ENCODE measurements around the gene LMTK2.

LMTK2 gene

GRCh38 chr7:98137134-98137825 is 30.6 kb downstream of the LMTK2 start:
- no peak for DNase-seq (ENCODE audit: low read depth, low spot score)

DNA sequence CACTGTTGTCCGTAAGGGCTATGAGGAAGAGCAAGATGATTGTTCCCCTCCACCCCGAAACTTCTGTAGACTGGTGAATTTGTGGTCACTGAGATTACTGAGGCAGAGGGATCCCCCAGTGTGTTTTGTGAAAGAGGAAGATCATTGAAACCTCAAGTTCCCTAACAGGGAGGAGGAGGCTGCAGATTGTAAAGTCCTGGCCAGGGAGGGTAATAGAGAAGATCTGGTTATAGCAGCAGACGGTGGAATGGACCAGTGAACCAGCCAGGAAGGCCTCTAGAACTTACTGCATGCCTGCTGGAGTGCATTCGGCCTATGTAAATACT is 31.1 kb downstream of the LMTK2 start:
- DNase-seq (ENCODE audit: low read depth, low spot score), result no peak

DNA sequence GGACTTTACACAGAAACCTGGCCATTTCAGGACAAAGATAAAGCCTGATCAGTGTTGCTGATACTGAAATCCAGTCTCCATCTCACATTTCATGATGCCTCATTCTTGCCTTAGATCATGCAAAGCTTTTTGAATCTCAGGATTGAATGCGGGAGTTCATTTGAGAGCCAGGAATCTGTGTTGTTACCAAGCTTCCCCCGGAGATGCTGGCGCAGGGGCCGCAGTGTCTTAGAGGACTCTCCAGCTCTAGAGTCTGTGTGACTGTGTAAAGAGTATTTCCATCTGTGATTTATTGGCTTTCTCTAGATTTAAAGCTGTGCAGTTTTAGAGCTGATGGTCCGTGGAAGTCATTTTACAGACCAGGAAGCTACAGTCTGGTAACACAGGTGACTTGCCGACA is 32.0 kb downstream of the LMTK2 start:
- no peak for DNase-seq (ENCODE audit: low read depth, low spot score)

- DNase-seq (ENCODE audit: low read depth, low spot score), result no peak
These were observed 36.0 kb downstream of the LMTK2 start for GRCh38 chr7:98142658-98143057.

GRCh38 chr7:98148607-98149006 is 41.9 kb downstream of the LMTK2 start:
- no peak for DNase-seq (ENCODE audit: low read depth, low spot score)

DNA sequence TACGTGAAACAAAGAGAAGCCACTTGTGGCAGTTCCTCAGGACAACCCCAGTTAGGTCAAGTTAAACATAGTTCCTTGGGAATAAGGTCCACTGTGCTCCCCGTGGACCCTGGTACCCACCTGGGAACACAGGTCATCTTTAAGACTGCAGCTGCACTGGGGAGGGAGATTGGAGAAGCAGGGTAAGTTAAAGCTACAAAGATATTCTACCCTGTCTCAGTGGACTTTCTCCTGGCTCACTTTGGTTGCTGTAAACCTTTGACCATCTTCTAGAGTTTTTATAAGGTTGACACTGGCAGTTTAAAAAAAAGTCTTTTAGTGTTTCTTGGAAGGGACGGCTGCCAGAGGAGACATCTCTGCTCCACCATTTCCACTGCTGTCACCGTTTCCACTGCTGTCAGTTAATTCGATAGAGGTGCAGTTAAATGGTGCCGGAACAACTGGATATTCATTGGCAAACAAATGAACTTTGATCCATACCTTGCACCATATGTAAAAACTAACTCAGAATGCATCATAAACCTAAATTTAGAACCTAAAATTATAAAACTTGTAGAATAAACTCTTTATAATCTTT is 42.5 kb downstream of the LMTK2 start:
- no peak for DNase-seq (ENCODE audit: low read depth, low spot score)

GRCh38 chr7:98151884-98152283 is 45.2 kb downstream of the LMTK2 start:
- no peak for DNase-seq (ENCODE audit: low read depth, low spot score)

DNA sequence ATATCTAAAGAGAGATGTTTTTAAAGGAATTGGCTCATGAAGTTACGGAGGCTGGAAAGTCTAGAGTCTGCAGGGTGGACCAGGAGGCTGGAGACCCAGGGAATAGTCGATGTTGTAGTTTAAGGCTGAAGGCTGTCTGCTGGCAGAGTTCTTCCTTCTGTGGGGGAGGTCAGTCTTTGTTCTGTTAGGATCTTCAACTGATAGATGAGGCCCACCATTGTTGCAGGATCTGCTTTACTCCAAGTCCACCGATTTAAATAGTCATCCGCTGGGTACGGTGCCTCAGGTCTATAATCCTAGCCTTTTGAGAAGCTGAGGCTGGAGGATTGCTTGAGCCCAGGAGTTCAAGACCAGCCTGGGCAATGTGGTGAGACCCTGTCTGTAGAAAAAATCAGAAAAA is 50.0 kb downstream of the LMTK2 start:
- DNase-seq (ENCODE audit: low read depth, low spot score), result no peak

- no peak for DNase-seq (ENCODE audit: low read depth, low spot score)
These were observed 51.1 kb downstream of the LMTK2 start for GRCh38 chr7:98157761-98158160.

DNA sequence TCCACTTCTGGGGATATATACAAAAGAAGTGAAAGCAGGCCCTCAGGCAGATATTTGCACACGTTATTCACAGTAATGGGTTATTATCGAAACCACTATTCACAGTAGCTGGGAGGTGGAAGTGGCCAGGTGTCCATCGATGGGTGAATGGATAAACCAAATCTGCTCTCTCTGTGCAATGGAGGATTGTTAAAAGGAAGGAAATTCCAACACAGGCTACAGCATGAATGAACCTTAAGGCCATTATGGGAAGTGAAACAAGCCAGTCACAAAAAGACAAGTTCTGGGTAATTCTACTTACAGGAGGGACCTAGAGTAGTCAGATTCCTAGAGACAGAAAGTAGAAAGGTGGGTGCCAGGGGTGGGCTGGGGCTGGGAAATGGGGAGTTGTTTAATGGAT is 56.1 kb downstream of the LMTK2 start:
- no peak for DNase-seq (ENCODE audit: low read depth, low spot score)

DNA sequence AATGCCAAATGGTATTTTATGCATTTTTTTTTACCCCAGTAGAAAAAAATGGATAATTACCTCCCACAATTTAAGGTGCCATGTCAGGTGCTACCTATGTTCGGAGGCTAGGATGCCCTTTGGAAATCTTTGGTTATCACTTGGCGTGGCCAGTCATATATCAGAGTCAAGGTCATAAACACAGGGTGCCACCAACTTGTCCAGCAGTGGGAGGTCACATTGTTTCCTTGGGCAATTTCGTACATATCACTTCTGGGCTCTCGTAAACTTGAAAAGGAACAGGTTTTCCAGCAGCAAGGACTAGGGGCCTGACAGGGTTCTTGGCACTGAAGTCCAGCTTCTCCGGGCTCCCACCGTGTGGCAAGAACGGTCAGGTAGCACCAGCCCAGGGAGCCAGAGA is 56.6 kb downstream of the LMTK2 start:
- no peak for DNase-seq (ENCODE audit: low read depth, low spot score)

GRCh38 chr7:98163704-98164494 is 57.2 kb downstream of the LMTK2 start:
- DNase-seq (ENCODE audit: low read depth, low spot score), result no peak

DNA sequence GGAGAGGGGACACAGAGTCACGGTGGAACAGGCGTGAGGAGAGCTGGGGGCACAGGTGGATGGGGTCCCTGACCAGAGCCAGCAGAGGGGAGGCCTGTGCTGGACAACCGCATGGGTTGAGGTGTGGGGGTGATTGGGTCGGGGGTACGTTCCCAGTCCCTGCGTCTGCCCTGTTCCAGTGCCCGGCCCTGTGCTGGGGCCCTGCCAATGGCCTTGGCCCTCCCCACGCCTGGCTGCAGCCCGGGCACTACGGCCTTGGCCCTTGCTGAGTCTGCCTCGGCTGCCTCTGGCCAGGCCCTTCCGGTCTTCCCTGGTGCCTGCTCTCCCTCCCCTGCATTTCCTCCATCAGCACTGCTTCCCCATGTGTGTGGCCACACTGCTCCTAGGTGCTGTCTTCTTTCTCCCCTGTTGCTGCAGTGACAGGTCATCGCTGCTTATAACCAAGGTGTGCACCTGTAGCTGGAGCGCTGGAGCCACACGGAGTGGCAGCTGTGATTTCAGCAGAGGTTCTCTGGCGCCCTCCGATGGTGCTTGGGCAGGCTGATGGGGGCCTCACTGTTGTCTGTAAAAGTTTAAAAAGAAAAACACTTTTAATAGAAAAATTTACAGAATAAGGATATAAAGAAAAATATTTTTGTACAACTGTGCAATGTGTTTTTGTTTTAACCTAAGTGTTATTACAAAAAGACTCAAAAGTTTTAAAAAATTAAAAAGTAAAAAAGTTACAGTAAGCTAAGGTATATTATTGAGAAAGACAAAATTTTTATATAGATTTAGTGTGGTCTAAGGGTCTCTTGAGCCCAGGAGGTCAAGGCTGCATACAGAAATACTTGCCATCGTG is 59.4 kb downstream of the LMTK2 start:
- DNase-seq (ENCODE audit: low read depth, low spot score), result no peak

- DNase-seq (ENCODE audit: low read depth, low spot score), result no peak
These were observed 60.0 kb downstream of the LMTK2 start for GRCh38 chr7:98166668-98166970.

DNA sequence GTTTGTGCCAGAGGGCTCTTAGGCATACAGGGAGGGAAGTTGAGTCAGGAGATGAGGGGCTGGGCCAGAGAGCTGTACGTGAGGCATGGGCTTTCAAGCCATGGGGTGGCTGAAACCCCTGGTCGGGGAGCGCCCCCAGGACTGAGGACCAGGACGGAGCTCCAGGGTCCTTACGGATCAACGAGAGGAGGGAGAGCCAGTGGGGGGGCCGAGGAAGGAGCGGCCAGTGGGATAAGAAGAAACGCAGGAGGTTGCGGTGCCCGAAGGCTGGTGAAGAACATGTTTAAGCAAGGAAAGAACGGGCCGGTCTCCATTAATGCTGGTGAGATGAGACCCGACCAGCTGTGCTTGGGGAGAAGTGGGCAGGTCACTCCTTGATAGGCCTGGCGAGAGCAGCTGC is 61.0 kb downstream of the LMTK2 start:
- DNase-seq (ENCODE audit: low read depth, low spot score), result no peak

- no peak for DNase-seq (ENCODE audit: low read depth, low spot score)
These were observed 61.7 kb downstream of the LMTK2 start for GRCh38 chr7:98168181-98168903.

GRCh38 chr7:98168904-98169621 is 62.4 kb downstream of the LMTK2 start:
- no peak for DNase-seq (ENCODE audit: low read depth, low spot score)

DNA sequence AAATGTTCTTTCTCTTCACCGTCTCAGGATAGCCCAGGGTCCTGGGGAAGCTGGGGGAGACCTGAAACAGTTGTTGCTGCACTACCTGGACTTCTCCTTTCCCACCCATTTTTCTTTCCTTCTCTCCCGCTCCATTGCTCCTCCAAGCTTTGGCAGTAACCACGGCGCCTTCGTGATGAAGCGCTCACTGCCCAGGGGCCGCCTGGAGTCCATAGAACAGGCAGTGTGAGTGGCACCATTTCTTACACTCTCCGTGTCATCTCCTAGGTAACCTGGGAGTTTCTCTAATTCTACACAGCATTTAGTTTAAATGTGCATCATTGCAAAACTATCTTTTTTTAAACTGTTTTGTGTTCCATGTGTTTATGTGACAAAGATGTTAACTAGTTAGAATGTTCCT is 64.3 kb downstream of the LMTK2 start:
- no peak for DNase-seq (ENCODE audit: low read depth, low spot score)

DNA sequence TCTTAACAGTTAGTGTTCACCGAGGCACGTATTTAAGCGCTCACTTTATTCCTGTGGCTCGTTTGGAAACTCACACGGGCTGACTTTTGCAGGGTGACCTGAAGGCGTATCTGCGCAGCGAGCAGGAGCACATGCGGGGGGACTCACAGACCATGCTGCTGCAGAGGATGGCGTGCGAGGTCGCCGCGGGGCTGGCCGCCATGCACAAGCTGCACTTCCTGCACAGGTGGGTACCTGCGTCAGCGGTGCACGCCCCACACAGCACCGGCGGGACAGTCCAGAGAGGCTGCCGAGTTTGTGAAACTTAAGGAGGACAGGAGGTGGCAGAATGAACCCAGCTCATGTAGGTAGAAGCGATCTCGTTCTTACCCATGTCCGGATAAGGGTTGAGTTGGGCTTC is 64.8 kb downstream of the LMTK2 start:
- DNase-seq (ENCODE audit: low read depth, low spot score), result no peak

DNA sequence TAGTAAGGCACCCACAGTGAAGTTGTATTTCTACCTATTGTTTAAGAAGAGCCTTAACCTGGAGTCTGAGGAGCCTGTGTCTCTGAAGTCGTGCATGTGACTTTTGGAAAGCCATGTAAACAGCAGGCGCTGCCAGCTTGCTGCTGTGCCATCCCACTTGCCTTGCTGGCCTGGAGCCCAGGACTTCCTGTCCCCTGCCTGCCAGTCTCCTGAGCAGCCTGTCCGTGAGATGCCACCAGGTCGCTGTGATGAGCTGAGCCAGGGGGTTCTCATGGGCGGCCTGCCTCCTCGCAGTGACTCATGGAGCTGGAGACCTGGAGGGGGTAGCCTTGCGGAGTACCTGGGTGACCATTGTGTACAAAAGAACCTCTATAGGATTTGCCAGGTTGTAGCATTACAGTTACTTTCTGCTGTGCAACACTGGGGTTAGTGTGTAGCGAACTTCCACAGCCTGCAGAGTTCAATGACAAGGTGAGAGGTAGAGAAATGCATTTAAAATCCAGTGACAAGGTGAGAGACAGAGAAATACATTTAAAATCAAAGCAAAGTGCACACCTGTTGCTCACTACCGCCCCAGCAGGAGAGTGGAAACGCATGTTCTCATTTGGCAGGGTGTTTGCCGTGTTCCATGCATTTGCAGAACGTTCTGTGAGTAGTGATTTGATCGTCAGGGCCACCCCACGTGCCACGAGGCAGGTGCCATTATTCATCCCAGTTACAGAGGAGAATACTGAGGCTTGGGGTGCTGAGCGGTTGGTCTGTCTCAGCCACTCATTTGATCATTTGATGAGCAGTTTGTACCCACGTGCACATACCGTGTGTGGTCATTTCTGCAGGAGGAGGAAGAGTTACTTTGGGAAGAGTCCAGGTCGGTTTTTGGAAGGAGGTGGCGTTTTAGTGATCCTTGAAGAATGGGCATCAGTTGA is 67.9 kb downstream of the LMTK2 start:
- no peak for DNase-seq (ENCODE audit: low read depth, low spot score)
